H1 (cell line): ENCODE data around the gene ETS1. TPM values are rescaled to one million over a fixed set of nuclear protein-coding genes. Genes with fewer than 3 reads are reported as not detected.

ENCODE experiments used
- CTCF ChIA-PET: fragments of 300-600 bp; sonication (Branson Sonifier 250); formaldehyde crosslinking; loops from one replicate; lab custom pipeline; 2021; ENCODE audit not compliant: partially characterized antibody; lab: Charles Lee
- POLR2A ChIA-PET: fragments of 300-600 bp; sonication (Branson Sonifier 250); formaldehyde crosslinking; loops from one replicate; lab custom pipeline; 2021; ENCODE audit warnings: inconsistent platforms; ENCODE audit not compliant: partially characterized antibody; lab: Charles Lee
- DNase-seq, 2 experiments: peaks; one replicate each; pipeline versions ENCODE4 v3.0.0 to v3.0.0-alpha.2; 2010 to 2022; ENCODE audit warnings: low spot score in 2 of 2, low read depth in 1 of 2, mixed read lengths in 1 of 2
- FAIRE-seq: peaks from 2 replicates; lab custom pipeline; 2011; peaks lifted over from hg19 to GRCh38; lab: Jason Lieb, UNC
- H2AFZ ChIP-seq: 2 replicates; pipeline ENCODE4 v1.8.1; 2012; ENCODE audit warnings: low read length, inconsistent platforms
- H2AK5ac ChIP-seq: 2 replicates; pipeline ENCODE4 v1.6.1; 2013; ENCODE audit warnings: low read depth, low read length
- H2BK120ac ChIP-seq: replicated peaks from 2 replicates; pipeline ENCODE3; 2013; ENCODE audit warnings: low read depth, low read length, inconsistent platforms
- H2BK12ac ChIP-seq: 2 replicates; pipeline ENCODE4 v1.6.1; 2013; ENCODE audit warnings: low read depth, low read length
- H2BK15ac ChIP-seq: 2 replicates; pipeline ENCODE4 v1.6.1; 2013; ENCODE audit warnings: low read length
- H2BK20ac ChIP-seq: 2 replicates; pipeline ENCODE4 v1.6.1; 2013; ENCODE audit warnings: low read length
- H2BK5ac ChIP-seq: 2 replicates; pipeline ENCODE4 v1.6.1; 2013; ENCODE audit warnings: low read depth, low read length
- H3K14ac ChIP-seq: 2 replicates; pipeline ENCODE4 v1.6.1; 2013; ENCODE audit warnings: inconsistent platforms; ENCODE audit not compliant: insufficient read length
- H3K18ac ChIP-seq: 2 replicates; pipeline ENCODE4 v1.6.1; 2013; ENCODE audit warnings: low read length; ENCODE audit errors: extremely low read depth
- H3K23ac ChIP-seq: 2 replicates; pipeline ENCODE4 v1.6.1; 2013; ENCODE audit warnings: inconsistent platforms; ENCODE audit not compliant: insufficient read length
- H3K23me2 ChIP-seq: 2 replicates; pipeline ENCODE4 v1.6.1; 2013; ENCODE audit warnings: low read depth, low read length
- H3K27ac ChIP-seq: 2 replicates; pipeline ENCODE4 v1.6.1; 2011; ENCODE audit warnings: low read depth, low read length, inconsistent platforms
- H3K27me3 ChIP-seq, 4 experiments: replicated peaks in 1 of 4; 1 replicate in 1 of 4; 2 replicates in 3 of 4; pipeline versions ENCODE4 v1.6.1 to v1.8.1; 2011 to 2013; ENCODE audit warnings: low read length in 3 of 4, mild to moderate bottlenecking in 3 of 4, inconsistent platforms in 2 of 4, mixed read lengths in 2 of 4, moderate library complexity in 1 of 4; ENCODE audit not compliant: control insufficient read depth in 3 of 4, insufficient read depth in 3 of 4; ENCODE audit errors: extremely low read depth in 1 of 4
- H3K36me3 ChIP-seq, 4 experiments: 2 replicates each; pipeline versions ENCODE4 v1.6.1 to v1.8.1; 2011 to 2013; ENCODE audit warnings: mild to moderate bottlenecking in 4 of 4, low read length in 3 of 4, moderate library complexity in 2 of 4, control low read depth in 1 of 4, inconsistent platforms in 1 of 4; ENCODE audit not compliant: insufficient read depth in 4 of 4, control insufficient read depth in 2 of 4
- H3K4ac ChIP-seq: replicated peaks from 2 replicates; pipeline ENCODE3; 2013; ENCODE audit warnings: low read length, low read depth, mixed read lengths, inconsistent platforms; ENCODE audit not compliant: insufficient read length
- H3K4me1 ChIP-seq, 4 experiments: replicated peaks in 1 of 4; 1 replicate in 1 of 4; 2 replicates in 3 of 4; pipeline versions ENCODE4 v1.6.1 to v1.8.1; 2011 to 2013; ENCODE audit warnings: low read length in 3 of 4, inconsistent platforms in 2 of 4, mixed read lengths in 1 of 4; ENCODE audit not compliant: insufficient read depth in 4 of 4, control insufficient read depth in 3 of 4
- H3K4me2 ChIP-seq, 2 experiments: 2 replicates each; pipeline versions ENCODE4 v1.6.1 to v1.8.1; 2011 to 2013; ENCODE audit warnings: low read depth in 2 of 2, low read length in 2 of 2, control low read depth in 1 of 2, inconsistent platforms in 1 of 2, mild to moderate bottlenecking in 1 of 2; ENCODE audit not compliant: insufficient read depth in 1 of 2
- H3K4me3 ChIP-seq, 4 experiments: fragments of 200-600, 300-600 bp in 1 of 4; sonication (generic), shearing (Covaris generic), sonication (Bioruptor Twin) in 1 of 4; 2 replicates each; pipeline versions ENCODE4 v1.5.1 to v1.8.1; 2011 to 2016; ENCODE audit warnings: low read length in 4 of 4, low read depth in 3 of 4, control low read depth in 2 of 4, inconsistent platforms in 2 of 4, mild to moderate bottlenecking in 2 of 4, mixed read lengths in 1 of 4, moderate library complexity in 1 of 4; ENCODE audit not compliant: insufficient read depth in 2 of 4; ENCODE audit errors: extremely low read depth in 1 of 4
- H3K56ac ChIP-seq: replicated peaks from 2 replicates; pipeline ENCODE3; 2013; ENCODE audit warnings: low read depth, mild to moderate bottlenecking, mixed read lengths, low read length, inconsistent platforms; ENCODE audit not compliant: insufficient read length
- H3K79me1 ChIP-seq: 2 replicates; pipeline ENCODE4 v1.6.1; 2013; ENCODE audit warnings: low read depth, low read length, control low read depth
- H3K79me2 ChIP-seq, 2 experiments: 2 replicates each; pipeline versions ENCODE4 v1.6.1 to v1.8.1; 2012 to 2013; ENCODE audit warnings: low read length in 2 of 2, mild to moderate bottlenecking in 2 of 2, inconsistent platforms in 1 of 2; ENCODE audit not compliant: insufficient read depth in 2 of 2, control insufficient read depth in 1 of 2
- H3K9ac ChIP-seq, 4 experiments: replicated peaks in 1 of 4; 1 replicate in 1 of 4; 2 replicates in 3 of 4; pipeline versions ENCODE4 v1.6.1 to v1.8.1; 2011 to 2013; ENCODE audit warnings: low read depth in 3 of 4, low read length in 3 of 4, control low read depth in 2 of 4, mild to moderate bottlenecking in 2 of 4, moderate library complexity in 2 of 4, inconsistent platforms in 1 of 4; ENCODE audit errors: extremely low read depth in 1 of 4
- H3K9me3 ChIP-seq, 2 experiments: 2 replicates each; pipeline versions ENCODE4 v1.6.1 to v1.8.1; 2012 to 2013; ENCODE audit warnings: mild to moderate bottlenecking in 2 of 2, moderate library complexity in 2 of 2, control low read depth in 1 of 2, inconsistent platforms in 1 of 2, low read depth in 1 of 2, low read length in 1 of 2, mixed read lengths in 1 of 2; ENCODE audit not compliant: insufficient read depth in 2 of 2
- H4K20me1 ChIP-seq, 2 experiments: replicated peaks in 1 of 2; 2 replicates each; pipeline versions ENCODE3 to v1.8.1; 2011 to 2013; ENCODE audit warnings: inconsistent platforms in 2 of 2, low read length in 2 of 2, mild to moderate bottlenecking in 1 of 2; ENCODE audit not compliant: insufficient read depth in 2 of 2, control insufficient read depth in 1 of 2
- H4K5ac ChIP-seq: 2 replicates; pipeline ENCODE4 v1.6.1; 2013; ENCODE audit warnings: low read length, low read depth, mixed read lengths, inconsistent platforms; ENCODE audit not compliant: insufficient read length
- H4K8ac ChIP-seq: 2 replicates; pipeline ENCODE4 v1.8.0; 2013; ENCODE audit warnings: mild to moderate bottlenecking, moderate library complexity, low read length, inconsistent platforms; ENCODE audit not compliant: insufficient read depth; ENCODE audit errors: extremely low read depth
- H4K91ac ChIP-seq: replicated peaks from 2 replicates; pipeline ENCODE3; 2013; ENCODE audit warnings: low read length, mixed read lengths, inconsistent platforms; ENCODE audit not compliant: insufficient read length
- ASH2L ChIP-seq: fragments of 200-600, 300-600 bp; sonication (generic); IDR thresholded peaks from one replicate; pipeline ENCODE4 v1.7.1; 2017; ENCODE audit warnings: low read length
- CTBP2 ChIP-seq: IDR thresholded peaks from 2 replicates; pipeline ENCODE4 v1.7.0; 2011; ENCODE audit warnings: borderline replicate concordance, mild to moderate bottlenecking, moderate library complexity, mixed read lengths, low read length; ENCODE audit not compliant: insufficient read depth, insufficient read length
- EP300 ChIP-seq, 2 experiments: IDR thresholded peaks; 1 replicate in 1 of 2; 2 replicates in 1 of 2; pipeline ENCODE4 v1.6.1; 2011 to 2012; ENCODE audit warnings: low read depth in 2 of 2, low read length in 2 of 2, mild to moderate bottlenecking in 2 of 2, borderline replicate concordance in 1 of 2, inconsistent platforms in 1 of 2, moderate library complexity in 1 of 2
- EZH2 ChIP-seq: fragments of 200-600 bp; sonication (generic); IDR thresholded peaks from 2 replicates; pipeline ENCODE4 v1.7.1; 2012; ENCODE audit warnings: low read depth, mild to moderate bottlenecking, moderate library complexity, low read length, inconsistent platforms; ENCODE audit not compliant: severe bottlenecking
- FOSL1 ChIP-seq: IDR thresholded peaks from 2 replicates; pipeline ENCODE4 v1.6.1; 2011; ENCODE audit warnings: mild to moderate bottlenecking, low read depth, low read length, moderate library complexity; ENCODE audit not compliant: insufficient read depth
- GTF2F1 ChIP-seq: IDR thresholded peaks from 2 replicates; pipeline ENCODE4 v1.6.1; 2012; ENCODE audit warnings: low read depth, low read length, improper control_type of control experiment, borderline replicate concordance
- RFX5 ChIP-seq: IDR thresholded peaks from 2 replicates; pipeline ENCODE4 v1.6.1; 2011; ENCODE audit warnings: low read depth, low read length, improper control_type of control experiment, borderline replicate concordance
- SP2 ChIP-seq: IDR thresholded peaks from 2 replicates; pipeline ENCODE4 v1.6.1; 2012; ENCODE audit warnings: mild to moderate bottlenecking, low read length, inconsistent platforms
- TAF1 ChIP-seq: IDR thresholded peaks from 2 replicates; pipeline ENCODE4 v1.6.1; 2011; ENCODE audit warnings: mild to moderate bottlenecking, low read depth, low read length
- TAF7 ChIP-seq: optimal IDR thresholded peaks from 2 replicates; pipeline ENCODE3; 2011; ENCODE audit warnings: low read depth, mild to moderate bottlenecking, inconsistent platforms, low read length, moderate library complexity, borderline replicate concordance
- WGBS, 2 experiments: shearing (Covaris generic) in 1 of 2; methylation state at CpG; one replicate each; pipeline versions ENCODE4 v1.1.6 to v1.1.7; 2013 to 2015; ENCODE audit warnings: low lambda C conversion rate in 2 of 2, mixed read lengths in 2 of 2, inconsistent platforms in 1 of 2, low coverage in 1 of 2, missing lambda C conversion rate in 1 of 2; ENCODE audit not compliant: insufficient replicate concordance in 2 of 2, insufficient coverage in 1 of 2, insufficient read length in 1 of 2; ENCODE audit errors: extremely low coverage in 1 of 2, missing lambda C conversion rate in 1 of 2; 5-methylcytosine and 5-hydroxymethylcytosine counted together
- polyA plus RNA-seq, 7 experiments: library from polyadenylated mRNA; depleted of rRNA in 3 of 7; stranded (reverse) in 5 of 7; unstranded in 2 of 7; fragments of >200 nt in 5 of 7; fragments of 200-250 nt in 2 of 7; gene quantifications; 1 replicate in 5 of 7; 2 replicates in 1 of 7; 4 replicates in 1 of 7; pipeline versions ENCODE4 v1.2.1 to v1.2.3, GENCODE V29; 2011 to 2013; ENCODE audit warnings: missing spikeins in 2 of 7, mixed read lengths in 2 of 7
- total RNA-seq: library from RNA; stranded (reverse); fragmentation: NEBNext Ultra II Directional; extraction: Animal tissue kit (Norgen Biotek cat#: 25700); gene quantifications from 2 replicates; pipeline ENCODE4 v1.2.1, GENCODE V29; 2021
- TF ChIP-seq, protein P1 (sequence below): IDR thresholded peaks from 2 replicates; pipeline ENCODE4 v1.6.1; 2012; ENCODE audit warnings: inconsistent platforms
- TF ChIP-seq, protein P2 (sequence below): IDR thresholded peaks from 2 replicates; pipeline ENCODE4 v1.6.1; 2012; ENCODE audit warnings: low read length, inconsistent platforms

The ETS1 gene
- total and polyA plus RNA-seq, 2 of the 8 experiments (the other 6 are each of a cell fraction or from before 2014, with no cell fraction given) = 10.0 to 35.3 TPM

DNA sequence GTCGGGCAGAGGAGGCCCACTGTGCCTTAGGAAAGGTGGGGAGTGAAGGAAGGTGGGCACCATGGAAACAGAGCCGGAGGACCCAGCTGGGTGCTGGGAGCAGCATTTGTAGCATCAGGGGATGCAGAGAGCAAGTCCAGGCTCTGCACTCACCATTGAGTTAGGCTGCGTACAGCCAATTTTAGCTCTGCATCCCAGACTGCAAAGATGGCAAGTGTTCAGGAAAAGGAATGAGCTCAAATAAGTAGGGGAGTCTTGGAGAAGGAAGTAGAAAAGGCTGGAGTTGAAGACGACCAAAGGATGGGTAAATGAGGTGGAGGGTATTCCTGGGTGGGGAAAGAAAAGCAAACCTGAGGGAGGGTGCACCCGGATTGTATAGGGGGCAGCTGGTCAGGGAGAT lies 31.6 kb upstream of the ETS1 start:
- no peak overlapping the region for H3K18ac ChIP-seq
- no peak overlapping the region for H4K5ac ChIP-seq
- no peaks in the 10 kb centered on the region for H3K79me2 ChIP-seq
- H3K14ac ChIP-seq = no peak overlapping the region
- no peaks in the 10 kb centered on the region for H3K36me3 ChIP-seq
- H3K23ac ChIP-seq = no peak overlapping the region
- no peaks in the 10 kb centered on the region for H3K9me3 ChIP-seq
- DNase-seq (no peak), FAIRE-seq (no peak)
- no peak overlapping the region for H3K4me3 ChIP-seq
- H2AK5ac ChIP-seq = no peak overlapping the region
- H3K27me3 ChIP-seq = peaks cover 0 to 3% (median 0%) of the 10 kb centered on the region in 4 experiments; a peak in 4 of 7 replicates
- H3K56ac ChIP-seq = no peak overlapping the region
- no peaks in the 10 kb centered on the region for H3K23me2 ChIP-seq
- H2BK20ac ChIP-seq = no peak overlapping the region
- H2BK120ac ChIP-seq = no peak overlapping the region
- H3K4me2 ChIP-seq = no peak overlapping the region
- H4K8ac ChIP-seq = no peak overlapping the region
- 84% methylated on average over 5 of the region's 5 CpGs; no CpG with 5 or more reads in 1 of the 2 experiments for WGBS, 2 experiments
- CTCF ChIA-PET = interaction anchor here (0.6 to 22.9 kb wide), 10 partner anchors 6 to 638 kb away, joined by 3 to 319 read pairs (median 4); no protein-coding TSS in a partner anchor
- no peak overlapping the region for H3K27ac ChIP-seq
- no peak overlapping the region for H2BK12ac ChIP-seq
- peaks cover 0 to 3% (median 0%) of the 10 kb centered on the region in 4 experiments; a peak in 4 of 7 replicates for H3K4me1 ChIP-seq
- no peak overlapping the region for H4K91ac ChIP-seq
- H2AFZ ChIP-seq = no peak overlapping the region
- H3K9ac ChIP-seq = no peak overlapping the region
- no peak overlapping the region for H2BK5ac ChIP-seq
- POLR2A ChIA-PET = no interaction called here
- H2BK15ac ChIP-seq = no peak overlapping the region
- no peaks in the 10 kb centered on the region for H4K20me1 ChIP-seq
- no peak overlapping the region for H3K4ac ChIP-seq
- H3K79me1 ChIP-seq = no peaks in the 10 kb centered on the region
- TF ChIP-seq SP2 = no peak
- TF ChIP-seq TAF1 = no peak
- TF ChIP-seq RFX5 = no peak
- TF ChIP-seq, protein P1, sequence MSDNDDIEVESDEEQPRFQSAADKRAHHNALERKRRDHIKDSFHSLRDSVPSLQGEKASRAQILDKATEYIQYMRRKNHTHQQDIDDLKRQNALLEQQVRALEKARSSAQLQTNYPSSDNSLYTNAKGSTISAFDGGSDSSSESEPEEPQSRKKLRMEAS = no peak
- TF ChIP-seq, protein P2, sequence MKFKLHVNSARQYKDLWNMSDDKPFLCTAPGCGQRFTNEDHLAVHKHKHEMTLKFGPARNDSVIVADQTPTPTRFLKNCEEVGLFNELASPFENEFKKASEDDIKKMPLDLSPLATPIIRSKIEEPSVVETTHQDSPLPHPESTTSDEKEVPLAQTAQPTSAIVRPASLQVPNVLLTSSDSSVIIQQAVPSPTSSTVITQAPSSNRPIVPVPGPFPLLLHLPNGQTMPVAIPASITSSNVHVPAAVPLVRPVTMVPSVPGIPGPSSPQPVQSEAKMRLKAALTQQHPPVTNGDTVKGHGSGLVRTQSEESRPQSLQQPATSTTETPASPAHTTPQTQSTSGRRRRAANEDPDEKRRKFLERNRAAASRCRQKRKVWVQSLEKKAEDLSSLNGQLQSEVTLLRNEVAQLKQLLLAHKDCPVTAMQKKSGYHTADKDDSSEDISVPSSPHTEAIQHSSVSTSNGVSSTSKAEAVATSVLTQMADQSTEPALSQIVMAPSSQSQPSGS = no peak
- no peak for TF ChIP-seq EP300 (IDR thresholded peaks at IDR 0.05; ENCODE audit: borderline replicate concordance in 1 of 2, low read depth in 2 of 2, low read length in 2 of 2)
- TF ChIP-seq CTBP2 = no peak
- TF ChIP-seq TAF7 = no peak
- TF ChIP-seq EZH2 = no peak
- no peak for TF ChIP-seq ASH2L
- TF ChIP-seq FOSL1 = no peak
- no peak for TF ChIP-seq GTF2F1
